GM12875 (cell line): ENCODE measurements around the gene APCDD1L.

Experiments used
- H3K4me3 ChIP-seq: one replicate; pipeline ENCODE4 v1.5.1; 2011; ENCODE audit warnings: low read depth, low read length, control low read depth
- TF ChIP-seq, protein P1 (sequence below): IDR thresholded peaks from 2 replicates; pipeline ENCODE4 v1.5.1; 2011; ENCODE audit warnings: low read depth, mild to moderate bottlenecking, control low read depth, inconsistent platforms, low read length, moderate library complexity, borderline replicate concordance; ENCODE audit not compliant: insufficient read depth

Gene APCDD1L

DNA sequence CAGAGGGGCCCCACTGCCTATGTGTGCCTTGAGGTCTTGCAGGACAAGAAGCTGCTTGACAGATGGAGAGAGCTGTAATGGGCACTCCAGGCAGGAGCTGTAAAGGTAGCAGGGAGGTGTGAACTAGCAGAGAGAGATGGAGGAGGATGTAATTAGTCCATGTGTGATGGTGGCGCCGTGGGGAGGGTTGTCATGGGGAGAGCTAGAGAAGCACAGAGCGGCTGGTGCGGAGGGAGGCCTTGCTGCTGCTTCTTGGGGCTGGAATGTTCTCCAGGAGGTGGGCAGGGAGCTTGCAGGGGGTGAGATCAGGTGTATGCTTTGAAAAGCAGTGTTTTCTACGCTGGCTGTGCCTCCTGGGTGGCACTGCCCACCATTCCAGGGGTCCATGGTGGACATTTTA is 32.1 kb downstream of the APCDD1L start:
- H3K4me3 ChIP-seq = no peak overlapping the region
- TF ChIP-seq, protein P1, sequence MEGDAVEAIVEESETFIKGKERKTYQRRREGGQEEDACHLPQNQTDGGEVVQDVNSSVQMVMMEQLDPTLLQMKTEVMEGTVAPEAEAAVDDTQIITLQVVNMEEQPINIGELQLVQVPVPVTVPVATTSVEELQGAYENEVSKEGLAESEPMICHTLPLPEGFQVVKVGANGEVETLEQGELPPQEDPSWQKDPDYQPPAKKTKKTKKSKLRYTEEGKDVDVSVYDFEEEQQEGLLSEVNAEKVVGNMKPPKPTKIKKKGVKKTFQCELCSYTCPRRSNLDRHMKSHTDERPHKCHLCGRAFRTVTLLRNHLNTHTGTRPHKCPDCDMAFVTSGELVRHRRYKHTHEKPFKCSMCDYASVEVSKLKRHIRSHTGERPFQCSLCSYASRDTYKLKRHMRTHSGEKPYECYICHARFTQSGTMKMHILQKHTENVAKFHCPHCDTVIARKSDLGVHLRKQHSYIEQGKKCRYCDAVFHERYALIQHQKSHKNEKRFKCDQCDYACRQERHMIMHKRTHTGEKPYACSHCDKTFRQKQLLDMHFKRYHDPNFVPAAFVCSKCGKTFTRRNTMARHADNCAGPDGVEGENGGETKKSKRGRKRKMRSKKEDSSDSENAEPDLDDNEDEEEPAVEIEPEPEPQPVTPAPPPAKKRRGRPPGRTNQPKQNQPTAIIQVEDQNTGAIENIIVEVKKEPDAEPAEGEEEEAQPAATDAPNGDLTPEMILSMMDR = no peak

DNA sequence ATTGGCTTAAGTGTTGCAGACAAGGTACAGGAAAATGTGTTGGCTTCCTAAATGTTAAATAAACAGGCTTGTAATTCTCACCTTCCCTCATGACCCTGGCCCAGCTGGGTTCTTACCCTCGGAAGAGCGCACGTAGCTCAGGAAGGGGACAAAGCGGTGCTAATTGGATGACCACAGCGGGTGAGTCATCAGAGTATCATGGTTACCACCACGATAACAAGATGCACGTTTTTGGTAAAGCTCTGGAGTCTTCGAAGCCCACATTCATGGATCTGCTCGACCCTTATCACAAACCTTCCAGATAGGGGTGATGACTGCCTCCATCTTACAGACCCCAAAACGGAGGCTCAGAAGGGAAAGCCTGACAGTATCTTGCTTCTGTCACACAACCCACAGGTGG is 32.8 kb downstream of the APCDD1L start:
- no peak overlapping the region for H3K4me3 ChIP-seq
- TF ChIP-seq, protein P1 = no peak

- TF ChIP-seq, protein P1 = peak; percentile 44; the same call in 1 of the 2 replicates
- no peak overlapping the region for H3K4me3 ChIP-seq
Observed at GRCh38 chr20:58481481-58482021, 33.6 kb downstream of the APCDD1L start.

- TF ChIP-seq, protein P1 = no peak
- no peak overlapping the region for H3K4me3 ChIP-seq
Observed at GRCh38 chr20:58480551-58481336, 34.5 kb downstream of the APCDD1L start.

DNA sequence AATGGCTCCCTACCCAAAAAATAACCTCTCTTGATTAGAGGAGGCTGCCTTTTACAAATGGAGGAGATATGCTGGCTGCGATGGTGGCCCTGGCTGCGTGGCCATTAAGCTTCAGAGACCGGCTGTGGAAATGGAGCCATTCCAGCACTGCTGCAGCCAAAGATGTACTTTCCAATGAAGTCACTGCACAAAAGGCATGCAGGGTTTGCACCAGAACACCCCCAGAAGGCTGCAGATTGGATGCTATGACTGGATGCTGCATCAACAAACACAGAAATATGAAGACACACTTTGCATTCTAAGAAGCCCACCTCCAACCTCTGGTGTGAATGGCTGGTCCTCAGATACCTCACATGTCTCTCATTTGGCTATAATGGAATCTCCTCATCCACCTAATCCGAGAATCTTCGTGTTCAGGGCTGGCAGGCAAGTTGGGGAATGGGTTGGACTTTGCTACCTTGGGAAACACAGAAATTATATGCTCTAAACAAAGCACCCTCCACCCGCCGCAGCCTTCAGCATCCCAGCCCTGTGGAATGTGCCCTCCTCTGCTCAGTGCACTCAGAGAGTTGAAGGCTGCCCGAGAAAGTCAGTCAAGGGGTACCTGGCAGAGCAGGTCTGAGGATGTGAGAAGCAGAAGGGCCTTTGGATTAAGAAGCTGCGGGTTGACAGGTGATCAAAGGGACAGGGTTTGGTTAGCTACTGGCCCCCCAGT is 35.3 kb downstream of the APCDD1L start:
- TF ChIP-seq, protein P1 = no peak

GRCh38 chr20:58478141-58478805 is 36.9 kb downstream of the APCDD1L start:
- no peak overlapping the region for H3K4me3 ChIP-seq
- TF ChIP-seq, protein P1 = no peak

More for the DNA sequence above, 35.3 kb downstream of the APCDD1L start:
- no peak overlapping the region for H3K4me3 ChIP-seq

DNA sequence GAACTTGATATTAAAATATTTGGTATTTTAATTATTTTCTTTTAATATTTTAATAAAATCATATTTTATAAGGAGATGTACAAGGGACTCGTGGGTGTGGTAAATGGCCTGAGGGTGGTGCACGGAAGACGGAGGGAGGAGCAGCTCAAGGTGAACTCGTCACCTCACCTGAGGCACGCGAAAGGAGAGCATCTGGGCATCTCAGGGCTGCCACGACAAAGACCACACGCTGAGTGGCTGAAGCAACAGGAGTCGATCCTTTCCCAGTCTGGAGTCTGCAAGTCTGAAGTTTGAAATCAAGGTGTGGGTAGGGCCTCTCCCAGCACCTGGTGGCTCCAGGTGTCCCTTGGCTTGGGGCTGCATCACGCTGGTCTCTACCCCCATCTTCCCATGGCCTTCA is 39.7 kb downstream of the APCDD1L start:
- TF ChIP-seq, protein P1 = no peak
- no peak overlapping the region for H3K4me3 ChIP-seq
